Kidney epithelial cell (primary cell): ENCODE data around the gene TBC1D16. TPM values are rescaled to one million over a fixed set of nuclear protein-coding genes. Genes with fewer than 3 reads are reported as not detected.

Experiments
- DNase-seq: peaks from one replicate; pipeline ENCODE4 v3.0.0-alpha.2; 2010; ENCODE audit warnings: low read depth
- H3K27me3 ChIP-seq: 2 replicates; pipeline ENCODE4 v1.6.0; 2011; ENCODE audit warnings: low read length; ENCODE audit not compliant: control insufficient read depth, insufficient read depth
- H3K36me3 ChIP-seq: 2 replicates; pipeline ENCODE4 v1.5.1; 2011; ENCODE audit warnings: low read length; ENCODE audit not compliant: control insufficient read depth, insufficient read depth
- H3K4me3 ChIP-seq: 2 replicates; pipeline ENCODE4 v1.5.1; 2011; ENCODE audit warnings: low read depth, mild to moderate bottlenecking, control low read depth, low read length
- CTCF ChIP-seq: IDR thresholded peaks from 2 replicates; pipeline ENCODE4 v1.5.1; 2011; ENCODE audit warnings: mild to moderate bottlenecking, moderate library complexity, low read length, control low read depth, inconsistent platforms; ENCODE audit not compliant: insufficient read depth, poor library complexity, severe bottlenecking
- total RNA-seq: library from RNA; depleted of rRNA; stranded (reverse); fragments of >200 nt; gene quantifications from 2 replicates; pipeline ENCODE4 v1.2.3, GENCODE V29; 2015

The TBC1D16 gene
- total RNA-seq, 1 donor from 2014 or later: 58.5 TPM

GRCh38 chr17:80065478-80066170 lies 30.0 kb upstream of the TBC1D16 start:
- H3K36me3 ChIP-seq: no peaks in the 10 kb centered on the region
- H3K27me3 ChIP-seq: no peaks in the 10 kb centered on the region
- no peak overlapping the region for H3K4me3 ChIP-seq
- no peak for TF ChIP-seq CTCF
- no peak for DNase-seq

GRCh38 chr17:80064696-80065095 lies 29.0 kb upstream of the TBC1D16 start:
- Histone ChIP-seq H3K27me3 (no peaks in the 10 kb centered on the region), H3K36me3 (no peaks in the 10 kb centered on the region), H3K4me3 (no peak overlapping the region)
- no peak for DNase-seq
- no peak for TF ChIP-seq CTCF

- Histone ChIP-seq H3K36me3 (no peaks in the 10 kb centered on the region), H3K27me3 (no peaks in the 10 kb centered on the region), H3K4me3 (no peak overlapping the region)
- DNase-seq: peak; percentile 54
- TF ChIP-seq CTCF: no peak
These were observed 28.3 kb upstream of the TBC1D16 start for GRCh38 chr17:80063830-80064585.

DNA sequence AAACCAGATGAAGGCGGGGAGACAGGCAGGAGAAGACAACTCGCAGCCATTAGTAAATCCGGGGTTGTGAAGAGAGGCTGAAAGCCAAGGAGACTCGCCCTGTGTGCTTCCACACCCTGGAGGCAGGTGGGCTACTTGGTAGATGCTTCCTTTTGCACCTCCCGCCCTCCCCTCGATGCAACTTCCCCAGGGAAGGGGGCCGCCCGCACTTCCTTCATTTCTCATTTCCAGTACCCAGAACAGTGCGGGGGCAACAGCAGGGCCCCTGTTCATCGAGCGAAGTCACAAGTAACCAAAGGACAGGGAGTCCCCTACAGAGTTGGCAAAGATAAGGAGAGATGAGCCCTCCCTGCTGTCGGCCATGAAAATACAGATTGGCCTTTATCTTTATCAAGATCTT lies 25.7 kb upstream of the TBC1D16 start:
- Histone ChIP-seq H3K36me3 (no peaks in the 10 kb centered on the region), H3K4me3 (no peak overlapping the region), H3K27me3 (no peaks in the 10 kb centered on the region)
- TF ChIP-seq CTCF: no peak
- no peak for DNase-seq

- TF ChIP-seq CTCF: no peak
- H3K4me3 ChIP-seq: no peak overlapping the region
- DNase-seq: no peak
- no peaks in the 10 kb centered on the region for H3K27me3 ChIP-seq
- no peaks in the 10 kb centered on the region for H3K36me3 ChIP-seq
These were observed 25.0 kb upstream of the TBC1D16 start for GRCh38 chr17:80060644-80061043.
